Activated CD4-positive, alpha-beta T cell treated with anti-CD3 and anti-CD28 coated beads, Interleukin-2, Interleukin-4, amounts not matched to agents 100 ng/mL and 50 ng/mL, durations not matched to agents 16 hours and 8 hours (primary cell): ENCODE data around the gene TSPYL6.

Experiments
- DNase-seq: peaks from one replicate; pipeline ENCODE4 v3.0.0-alpha.2; 2020; ENCODE audit warnings: low spot score

TSPYL6 gene

DNA sequence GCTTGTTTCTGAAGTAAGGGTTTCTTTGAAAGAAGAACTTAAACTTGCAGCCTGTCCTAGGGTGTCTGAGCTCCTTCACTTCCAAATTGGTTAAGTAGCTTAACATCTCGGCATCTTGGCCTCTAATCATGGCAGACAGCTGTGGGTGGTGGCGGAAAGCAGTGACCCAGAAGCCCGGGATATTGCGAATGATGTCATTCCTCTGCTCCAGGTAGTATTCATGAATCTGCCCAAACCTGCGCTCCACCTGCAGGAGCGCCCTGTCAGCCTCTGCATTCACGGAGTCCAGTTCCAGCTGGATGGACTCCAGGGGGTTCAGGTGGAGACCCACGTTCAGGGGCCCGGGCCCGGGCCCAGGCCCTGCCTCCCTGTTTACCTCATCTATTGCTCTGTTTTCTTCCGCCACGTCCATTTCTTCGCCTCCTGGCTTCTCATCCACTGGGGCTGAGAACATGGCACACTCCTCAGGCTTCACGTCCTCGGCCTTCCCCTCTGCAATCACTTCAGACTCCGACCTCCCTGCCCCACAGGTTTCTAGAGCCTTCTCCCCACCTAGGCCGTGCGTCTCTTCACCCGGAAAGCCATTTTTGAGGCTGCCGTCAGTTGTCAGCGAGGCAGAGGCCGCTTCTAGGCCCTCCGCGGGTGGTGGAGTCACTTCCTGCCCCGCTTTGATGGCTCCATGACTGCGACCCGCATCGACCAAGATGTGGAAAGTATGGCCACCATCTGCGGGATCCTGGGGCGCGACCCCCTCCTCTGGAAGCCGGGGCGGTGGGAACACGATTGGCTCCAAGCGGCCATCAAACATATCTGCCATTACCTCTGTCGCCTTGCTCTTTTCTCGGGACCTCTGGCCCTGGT, 569 bp downstream of the TSPYL6 start:
- DNase-seq, result no peak

DNA sequence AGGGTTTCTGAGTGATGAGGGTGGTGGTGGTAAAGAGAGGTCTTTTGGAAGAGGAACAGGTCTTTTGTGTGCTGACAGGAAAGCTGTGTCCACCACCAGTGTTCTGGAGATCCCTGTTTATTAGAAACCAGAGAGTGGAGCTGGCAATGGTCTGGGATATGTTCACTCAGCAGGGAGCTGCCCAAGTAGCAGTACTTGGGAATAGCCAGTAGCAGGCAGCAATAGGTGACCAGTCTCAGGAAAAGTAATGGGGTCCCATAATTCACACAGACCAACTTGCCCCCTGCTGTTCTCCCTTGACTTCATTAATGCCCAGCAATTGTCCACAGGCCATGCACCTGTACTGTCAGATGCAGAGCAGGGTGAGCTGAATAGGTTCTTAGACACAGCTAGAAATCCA, 1.8 kb downstream of the TSPYL6 start:
- no peak for DNase-seq

DNA sequence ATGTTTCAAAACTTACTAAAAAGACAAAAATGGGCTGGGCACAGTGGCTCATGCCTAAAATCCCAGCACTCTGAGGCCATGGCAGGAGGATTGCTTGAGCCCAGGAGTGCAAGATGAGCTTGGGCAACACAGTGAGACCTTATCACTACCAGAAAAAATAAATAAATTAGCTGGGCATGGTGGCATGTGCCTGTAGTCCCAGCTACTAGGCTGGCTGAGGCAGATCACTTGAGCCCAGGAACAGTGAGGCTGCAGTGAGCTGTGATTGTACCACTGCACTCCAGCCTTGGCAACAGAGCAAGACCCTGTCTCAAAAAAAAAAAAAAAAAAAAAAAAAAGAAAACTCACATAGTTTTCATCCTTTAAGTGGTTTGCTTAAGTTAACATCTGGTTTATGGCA, 6.4 kb downstream of the TSPYL6 start:
- DNase-seq, result no peak

DNA sequence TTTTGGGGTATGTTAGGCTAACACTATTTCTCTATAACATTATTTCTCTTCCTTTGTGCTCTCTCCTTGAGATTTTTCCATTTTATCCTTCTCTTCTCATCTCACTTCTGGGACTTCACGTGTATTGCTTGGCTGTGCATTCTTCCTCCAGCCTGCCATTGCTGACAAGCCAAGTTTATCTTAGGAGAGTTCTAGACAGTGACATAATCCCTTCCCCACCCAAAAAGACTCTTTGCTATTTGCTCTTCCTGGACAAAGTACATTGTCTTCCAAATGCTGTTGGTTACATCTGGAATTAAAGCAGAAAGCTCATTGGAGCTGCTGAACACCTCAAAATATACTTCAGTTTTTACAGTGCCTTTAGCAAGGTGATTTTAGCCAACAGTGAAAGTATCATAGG, 8.9 kb downstream of the TSPYL6 start:
- no peak for DNase-seq

DNA sequence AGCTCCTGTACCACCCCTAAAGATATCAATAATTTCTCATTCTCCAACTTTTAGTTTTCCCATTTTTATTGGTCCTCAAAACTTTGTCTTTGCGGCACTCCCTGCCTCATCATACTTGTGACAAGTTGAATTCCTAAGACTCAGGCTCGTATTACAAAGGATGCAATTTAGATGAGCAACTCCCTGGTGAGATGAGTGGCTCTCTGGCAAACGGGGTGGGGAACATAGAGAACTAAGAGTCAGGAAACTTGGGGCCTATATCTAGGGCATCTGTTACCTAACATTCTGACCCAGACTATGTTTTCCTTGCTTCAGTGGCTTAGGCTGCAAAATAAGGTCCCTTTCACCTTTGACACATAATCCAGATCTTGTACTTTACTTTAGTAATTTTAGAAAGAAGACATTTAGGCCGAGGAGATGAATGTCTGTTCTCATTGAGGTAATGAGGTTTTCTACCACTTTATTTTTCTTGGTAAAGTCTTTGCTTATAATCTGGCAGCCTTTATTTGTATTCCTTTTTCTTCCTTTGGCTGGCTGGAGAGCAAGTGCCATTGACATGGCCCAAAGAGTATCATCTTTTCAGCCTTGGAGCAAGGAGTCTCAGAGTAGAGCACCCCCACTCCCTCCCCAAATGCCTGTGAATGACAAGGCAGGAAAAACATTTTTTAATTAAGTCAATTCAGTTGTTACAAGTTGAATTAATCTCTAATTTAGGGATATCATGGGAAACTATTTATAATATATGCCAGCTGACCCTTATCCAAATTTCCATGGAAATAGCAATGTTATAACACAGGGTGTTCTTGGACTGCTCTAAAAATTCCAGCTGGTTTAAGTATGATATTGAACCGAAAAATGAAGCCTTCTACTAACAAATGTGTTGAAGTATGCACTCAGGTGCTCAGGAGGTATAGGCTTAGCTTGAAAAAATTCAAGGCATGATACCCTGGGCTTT, 15.2 kb downstream of the TSPYL6 start:
- DNase-seq, result no peak

DNA sequence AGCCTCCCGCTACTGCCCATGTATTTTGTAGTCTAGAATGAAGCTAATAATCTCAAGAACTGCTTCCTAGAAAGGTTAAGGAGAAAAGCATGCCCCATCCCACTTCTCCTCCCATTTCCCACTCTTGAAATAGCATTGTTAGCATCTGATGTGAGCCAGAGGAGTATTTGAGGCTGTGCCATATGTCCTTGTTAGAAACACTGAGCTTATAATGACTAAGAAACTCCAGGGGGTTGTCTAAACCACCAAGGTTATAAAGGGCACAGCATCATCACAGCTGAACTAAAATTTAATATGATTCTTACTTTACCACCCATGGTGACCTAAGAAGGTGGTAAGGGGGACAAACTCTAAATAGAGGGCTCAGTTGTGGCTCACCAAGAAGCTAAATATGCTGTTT, 16.6 kb downstream of the TSPYL6 start:
- DNase-seq, result no peak

DNA sequence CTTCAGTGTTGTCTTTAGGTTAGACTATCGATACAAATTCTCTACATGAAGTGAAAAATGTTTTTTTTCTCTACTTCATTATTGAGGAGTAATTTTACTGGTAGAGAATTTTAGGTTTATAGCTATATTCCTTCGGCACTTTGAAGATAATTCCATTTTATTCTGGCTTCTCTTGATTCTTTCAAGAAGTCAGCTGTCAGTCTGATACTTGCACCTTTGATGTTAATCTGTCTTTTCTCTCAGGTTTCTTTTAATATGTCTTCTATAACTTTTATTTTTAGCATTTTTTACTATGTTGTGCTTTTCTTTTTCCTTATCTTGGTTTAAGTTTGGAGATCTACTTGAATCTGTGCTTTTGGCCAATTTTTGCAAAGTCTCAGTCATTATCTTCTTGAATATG, 18.6 kb downstream of the TSPYL6 start:
- DNase-seq, result no peak

DNA sequence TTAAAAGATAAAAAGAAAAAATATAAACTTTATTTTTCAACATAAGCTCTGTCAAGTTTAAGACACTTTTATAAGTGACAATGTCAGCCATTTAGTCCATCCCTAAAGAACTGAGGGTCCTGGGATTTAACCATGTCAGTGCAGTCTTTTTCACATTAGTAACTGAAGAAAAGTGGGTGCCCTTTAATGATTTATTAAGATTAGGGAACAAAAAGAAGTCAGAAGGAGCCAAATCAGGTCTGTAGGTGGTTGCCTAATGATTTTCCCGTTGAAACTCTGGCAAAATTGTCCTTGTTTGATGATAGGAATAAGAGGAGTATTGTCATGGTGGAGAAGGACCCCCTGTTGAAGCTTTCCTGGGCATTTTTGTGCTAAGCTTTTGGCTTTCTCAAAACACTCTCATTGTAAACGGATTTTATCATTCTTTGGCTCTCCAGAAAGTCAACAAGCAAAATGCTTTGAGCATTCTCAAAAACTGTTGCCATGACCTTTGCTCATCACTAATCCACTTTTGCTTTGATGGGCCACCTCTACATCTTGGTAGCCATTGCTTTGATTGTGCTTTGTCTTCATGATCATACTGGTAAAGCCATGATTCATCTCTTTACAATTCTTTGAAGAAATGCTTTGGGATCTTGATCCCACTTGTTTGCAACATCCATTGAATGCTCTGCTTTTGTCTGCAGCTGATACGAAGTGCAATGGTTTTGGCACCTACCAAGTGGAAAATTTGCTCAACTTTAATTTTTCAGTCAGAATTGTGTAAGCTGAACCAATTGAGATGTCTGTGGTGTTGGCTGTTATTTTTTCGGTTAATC, 22.0 kb downstream of the TSPYL6 start:
- no peak for DNase-seq

DNA sequence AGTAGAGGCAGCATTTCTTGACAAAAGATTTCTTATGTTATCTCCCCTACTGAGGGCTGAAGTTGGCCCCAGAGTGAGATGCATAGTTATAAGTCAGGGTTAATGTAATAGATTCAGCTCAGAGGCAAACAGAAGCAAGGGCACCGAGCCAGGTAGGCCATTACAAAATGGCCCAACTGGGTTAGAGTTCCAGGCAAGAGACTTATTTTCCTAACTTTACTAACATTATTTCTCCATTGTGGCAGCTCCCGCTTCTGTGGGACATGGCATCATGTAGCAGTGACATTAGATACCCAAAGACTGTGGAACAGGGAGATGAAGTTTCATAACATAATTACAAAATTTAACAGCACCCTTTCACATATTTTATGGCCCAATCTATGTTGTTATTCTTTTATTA, 27.1 kb downstream of the TSPYL6 start:
- no peak for DNase-seq

DNA sequence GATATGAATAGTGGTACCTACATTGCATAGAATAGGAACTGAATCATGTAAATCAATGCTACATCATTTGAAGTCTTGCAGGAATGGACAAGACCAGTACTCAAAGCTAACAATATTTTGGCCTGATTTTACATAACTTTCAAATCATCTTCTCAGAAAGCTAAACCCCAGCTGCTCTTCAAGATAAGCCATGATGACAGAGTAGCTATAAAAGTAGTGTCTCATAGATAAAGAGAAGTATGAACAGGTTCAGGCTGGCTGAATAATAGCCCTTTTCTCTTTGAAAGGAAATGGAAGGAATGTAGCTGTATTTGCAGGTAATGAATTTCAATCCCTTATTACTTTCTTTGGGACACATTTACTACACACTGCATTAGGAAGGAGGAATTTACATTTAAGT, 28.2 kb downstream of the TSPYL6 start:
- DNase-seq, result no peak

DNA sequence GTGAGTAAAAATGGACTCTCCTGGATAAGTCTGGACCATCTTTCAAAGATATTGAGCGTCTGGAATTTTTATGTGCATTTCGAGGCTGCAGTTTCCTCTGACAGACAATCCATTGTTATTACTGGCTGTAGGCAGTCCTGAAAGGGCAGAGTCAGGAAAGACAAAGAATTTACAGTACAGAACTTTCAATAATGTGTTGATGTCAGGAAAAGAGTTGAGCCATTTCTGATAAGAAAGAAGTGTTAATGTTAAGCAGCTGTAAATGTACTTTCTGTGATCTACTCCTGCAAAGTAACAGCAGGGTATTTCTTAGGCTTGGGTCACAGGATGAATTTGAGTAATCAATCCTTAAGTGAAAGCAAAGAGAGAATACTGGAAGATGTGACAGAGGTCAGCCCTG, 29.8 kb downstream of the TSPYL6 start:
- no peak for DNase-seq

DNA sequence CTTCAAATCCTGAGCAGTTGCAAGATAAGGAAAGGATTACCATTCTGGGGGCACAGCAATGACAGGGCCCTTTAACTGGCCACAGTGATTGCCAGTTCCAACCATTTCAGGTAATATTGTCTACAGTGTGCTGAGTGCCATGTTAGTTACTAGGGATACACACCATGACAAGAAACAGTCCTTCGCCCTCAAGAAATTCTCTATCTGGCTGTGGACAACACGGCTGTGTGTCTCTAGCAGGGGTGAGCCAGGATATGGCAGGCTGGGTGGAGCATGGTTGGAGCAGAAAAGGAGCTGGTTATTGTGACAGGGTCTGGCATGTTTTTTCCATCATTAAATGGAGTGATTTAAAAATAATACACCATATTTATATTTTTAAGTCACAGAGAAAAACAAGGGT, 31.0 kb downstream of the TSPYL6 start:
- no peak for DNase-seq

DNA sequence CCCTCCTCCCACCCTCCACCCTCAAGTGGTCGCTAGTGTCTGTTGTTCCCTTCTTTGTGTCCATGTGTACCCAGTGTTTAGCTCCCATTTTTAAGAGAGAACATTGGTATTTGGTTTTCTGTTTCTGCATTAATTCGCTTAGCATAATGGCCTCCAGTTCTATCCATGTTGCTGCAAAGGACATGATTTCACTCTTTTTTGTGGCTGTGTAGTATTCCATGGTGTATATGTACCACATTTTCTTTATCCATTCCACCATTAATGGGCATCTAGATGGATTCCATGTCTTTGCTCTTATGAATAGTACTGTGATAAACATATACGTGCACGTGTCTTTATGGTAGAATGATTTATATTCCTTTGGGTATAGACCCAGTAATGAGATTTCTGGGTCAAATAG, 42.9 kb downstream of the TSPYL6 start:
- no peak for DNase-seq

DNA sequence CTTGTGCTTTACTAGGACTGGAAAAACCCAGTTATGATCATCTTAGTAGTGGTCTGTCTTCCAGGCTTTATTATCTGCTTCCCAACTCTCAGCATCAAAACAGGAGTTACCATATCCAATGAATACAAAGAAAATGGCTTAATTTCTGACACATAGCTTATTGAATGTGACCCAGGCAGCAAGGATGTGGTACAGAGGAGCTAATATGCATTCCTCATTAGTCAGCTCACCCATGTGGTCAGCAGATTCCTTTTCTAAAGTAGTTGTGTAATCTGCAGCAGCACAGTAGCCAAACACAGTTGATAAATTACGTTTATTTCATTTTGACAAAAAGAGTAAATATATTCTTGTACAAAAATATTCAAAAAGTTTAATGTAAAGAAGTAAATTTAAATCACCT, 43.6 kb downstream of the TSPYL6 start:
- no peak for DNase-seq

DNA sequence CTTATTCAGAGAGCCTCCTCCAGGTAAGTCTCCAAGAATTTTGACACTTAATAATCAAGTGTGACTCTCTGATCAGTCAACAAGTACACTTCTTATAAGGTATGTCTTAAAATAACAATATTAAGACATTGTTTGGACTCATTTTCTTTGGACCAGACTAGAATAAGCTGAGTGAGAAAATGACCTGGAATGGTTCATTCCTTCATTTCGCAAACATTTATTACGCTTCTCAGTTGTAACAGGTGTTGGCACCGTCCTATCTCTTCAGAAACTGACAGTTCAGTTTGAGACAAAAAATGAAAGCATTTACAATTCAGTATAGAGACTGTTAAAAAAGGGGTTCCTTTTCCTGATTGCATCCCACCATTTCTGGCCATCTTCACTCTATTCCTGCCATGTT, 46.6 kb downstream of the TSPYL6 start:
- no peak for DNase-seq

DNA sequence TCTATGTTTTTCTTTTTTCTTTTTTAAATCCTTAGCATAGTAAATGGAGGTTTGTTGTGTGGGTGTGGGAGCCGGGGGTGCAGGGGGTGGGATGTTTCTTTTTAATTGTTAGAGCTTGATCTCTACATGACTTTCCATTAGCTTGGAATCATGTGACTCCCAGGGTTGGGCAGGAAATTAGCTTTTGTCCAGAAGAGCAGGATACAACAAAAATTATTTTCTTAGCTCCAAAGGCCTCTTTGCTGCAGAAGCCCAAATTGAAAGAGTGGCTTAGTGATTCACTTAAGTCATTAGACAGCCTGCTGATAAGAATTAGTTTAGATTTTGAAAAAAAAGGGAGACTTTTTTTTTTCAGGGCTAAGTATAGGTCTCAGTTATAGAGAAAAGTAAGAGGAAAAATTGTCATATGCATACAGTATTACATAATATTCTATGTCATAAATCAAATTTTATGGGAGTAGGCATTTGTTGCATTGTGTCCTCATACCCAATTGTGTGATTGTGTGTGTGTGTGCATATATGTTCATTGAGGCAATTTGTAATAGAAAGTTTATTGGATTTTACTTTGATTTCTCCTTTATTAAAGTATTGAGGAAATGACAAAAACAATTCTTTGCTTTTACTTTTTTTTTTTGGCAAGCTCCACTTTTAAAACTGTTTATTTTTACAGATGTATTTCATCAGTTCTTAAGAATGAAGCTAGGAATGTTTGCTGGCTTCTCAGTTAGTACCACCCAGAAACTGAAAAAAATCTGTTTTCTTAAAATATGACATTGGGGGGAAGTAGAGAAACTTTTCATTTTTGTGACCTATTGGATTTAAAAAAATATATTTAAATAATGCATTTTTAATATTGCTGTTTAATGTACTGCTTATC, 47.4 kb downstream of the TSPYL6 start:
- no peak for DNase-seq

DNA sequence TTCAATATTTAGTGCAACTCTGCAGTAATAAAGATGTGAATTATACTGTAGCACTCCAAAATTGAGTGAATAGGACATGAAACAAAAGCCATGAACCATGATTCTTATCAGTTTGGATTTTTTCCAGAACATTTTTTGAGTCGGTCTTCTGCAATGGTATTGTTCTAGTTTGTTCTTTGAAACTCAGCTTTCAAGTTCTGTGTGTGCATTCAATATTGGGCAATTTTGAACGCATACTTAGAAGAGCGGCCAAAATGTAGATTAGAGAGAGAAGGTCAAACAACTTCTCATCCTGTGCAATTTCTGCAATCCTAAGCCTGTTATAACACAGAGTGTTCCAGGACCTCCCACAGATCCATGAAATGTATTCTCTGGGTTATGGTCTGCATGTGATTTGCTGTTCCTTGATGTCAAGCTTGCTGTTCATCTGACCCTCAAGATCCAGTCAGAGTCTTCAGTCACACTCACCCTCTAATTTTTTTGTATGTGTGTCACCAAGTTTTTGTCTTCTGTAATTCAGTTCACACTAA, 48.3 kb downstream of the TSPYL6 start:
- DNase-seq, result no peak

DNA sequence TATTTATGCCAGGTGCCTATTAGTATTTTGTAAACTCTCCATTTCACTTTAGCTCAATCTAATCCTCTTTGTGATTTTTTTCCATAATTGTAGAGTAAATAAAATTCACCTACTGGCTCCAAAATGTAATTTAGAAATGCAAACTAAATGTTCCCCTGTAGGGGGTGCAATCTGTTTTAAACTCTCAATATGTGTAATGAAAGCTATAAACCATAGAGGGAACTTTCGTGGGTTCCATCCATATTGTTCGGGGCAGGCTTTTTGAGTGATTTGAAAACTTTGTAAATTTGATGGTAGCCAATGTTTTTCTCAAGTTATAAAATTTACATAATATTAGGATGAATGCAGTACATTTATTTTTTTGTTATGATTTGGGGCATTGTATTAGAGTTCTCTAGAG, 49.4 kb downstream of the TSPYL6 start:
- peak; percentile 20 for DNase-seq

DNA sequence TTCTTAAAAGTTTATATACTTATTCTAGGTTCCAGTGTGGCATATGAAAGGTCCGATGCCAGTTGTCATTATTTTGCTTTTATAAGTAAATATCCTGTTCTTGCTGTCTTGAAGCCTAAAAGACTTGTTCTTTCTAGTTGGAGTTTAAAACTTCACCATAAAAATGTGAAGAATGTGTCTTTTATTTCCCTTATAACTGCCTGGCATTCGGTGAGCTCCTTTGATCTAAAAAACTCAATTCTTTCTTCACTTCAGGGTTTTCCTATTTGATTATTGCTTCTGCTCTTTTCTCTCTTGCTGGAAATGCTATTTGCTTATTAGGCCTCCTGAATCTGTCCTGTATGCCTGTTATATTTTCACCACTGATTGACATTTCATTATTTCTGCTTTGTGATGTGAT, 51.6 kb downstream of the TSPYL6 start:
- DNase-seq, result no peak
